Ovary (tissue), 3 donors: ENCODE data around the gene ING2.

ENCODE experiments used
- CTCF ChIP-seq, 3 donors: fragments of 450-650 bp in 2 of 3; fragments of 200-600 bp in 1 of 3; IDR thresholded peaks; one replicate each; pipeline versions ENCODE4 v1.5.1 to v1.8.0; 2016 to 2022; ENCODE audit warnings: antibody characterized with exemption in 3 of 3, mild to moderate bottlenecking in 1 of 3
- EP300 ChIP-seq: sonication (generic); formaldehyde crosslinking; IDR thresholded peaks from one replicate; pipeline ENCODE4 v1.6.1; 2017; ENCODE audit warnings: antibody characterized with exemption
- POLR2A ChIP-seq: fragments of 450-650 bp; IDR thresholded peaks from one replicate; pipeline ENCODE4 v1.6.1; 2017; ENCODE audit warnings: antibody characterized with exemption, mild to moderate bottlenecking, moderate library complexity
- donor health status: DM: no; HTN: no; CAD: no.

GRCh38 chr4:183499801-183500200, 5.1 kb upstream of the ING2 start:
- TF ChIP-seq CTCF (IDR thresholded peaks at IDR 0.05) (no peak), POLR2A (no peak), EP300 (no peak)
